HG03025 (cell line): ENCODE measurements around the gene STATH.
"Not testable (repeated sequence)": the region's sequence is repeated elsewhere in the genome, so short reads cannot be mapped to it uniquely, and the experiment has no call there.

Source experiments
- ATAC-seq: cut with Tn5 transposase; IDR thresholded peaks from one replicate; pipeline ENCODE4 v1.9.1; 2021; ENCODE audit warnings: mild to moderate bottlenecking, moderate library complexity; ENCODE audit not compliant: unreplicated experiment, low FRiP score

The STATH gene

GRCh38 chr4:70050138-70050537, 54.4 kb downstream of the STATH start, which contains the start of gene HTN1:
Gene HTN1 (plus strand): TSS chr4:70050438. CDS start chr4:70053077, 2,639 bp downstream.
- not testable (repeated sequence) for ATAC-seq
